ENCODE measurements around the gene SYNJ2. TPM values are rescaled to one million over a fixed set of nuclear protein-coding genes. Genes with fewer than 3 reads are reported as not detected.
A peak's percentile ranks its signal among the peaks of the same experiment; 100 is the strongest.

SYNJ2 gene
- total RNA-seq, 2 experiments from 2014 or later = 34.6 to 38.0 TPM

- no peak overlapping the region for H3K4me3 ChIP-seq (ENCODE audit: low read length)
- Mint-ChIP-seq H3K36me3 (ENCODE audit: low read depth) (peaks cover 15% of the 10 kb centered on the region), H3K27me3 (no peaks in the 10 kb centered on the region), H3K9me3 (no peaks in the 10 kb centered on the region), H3K4me3 (no peak overlapping the region), H3K4me1 (ENCODE audit: low read depth) (peaks cover 85% of the 10 kb centered on the region), H3K27ac (peak overlapping the region; percentile 23)
- ChIA-PET CTCF (no interaction called here), POLR2A (interaction anchor here (0.7 kb wide), 1 partner anchor 1723 kb away, joined by 3 read pairs; no protein-coding TSS in a partner anchor)
- H3K27me3 ChIP-seq (ENCODE audit: control insufficient read depth in 1 of 2, insufficient read depth in 2 of 2, low read length in 2 of 2) = no peaks in the 10 kb centered on the region
- TF ChIP-seq, protein P1, sequence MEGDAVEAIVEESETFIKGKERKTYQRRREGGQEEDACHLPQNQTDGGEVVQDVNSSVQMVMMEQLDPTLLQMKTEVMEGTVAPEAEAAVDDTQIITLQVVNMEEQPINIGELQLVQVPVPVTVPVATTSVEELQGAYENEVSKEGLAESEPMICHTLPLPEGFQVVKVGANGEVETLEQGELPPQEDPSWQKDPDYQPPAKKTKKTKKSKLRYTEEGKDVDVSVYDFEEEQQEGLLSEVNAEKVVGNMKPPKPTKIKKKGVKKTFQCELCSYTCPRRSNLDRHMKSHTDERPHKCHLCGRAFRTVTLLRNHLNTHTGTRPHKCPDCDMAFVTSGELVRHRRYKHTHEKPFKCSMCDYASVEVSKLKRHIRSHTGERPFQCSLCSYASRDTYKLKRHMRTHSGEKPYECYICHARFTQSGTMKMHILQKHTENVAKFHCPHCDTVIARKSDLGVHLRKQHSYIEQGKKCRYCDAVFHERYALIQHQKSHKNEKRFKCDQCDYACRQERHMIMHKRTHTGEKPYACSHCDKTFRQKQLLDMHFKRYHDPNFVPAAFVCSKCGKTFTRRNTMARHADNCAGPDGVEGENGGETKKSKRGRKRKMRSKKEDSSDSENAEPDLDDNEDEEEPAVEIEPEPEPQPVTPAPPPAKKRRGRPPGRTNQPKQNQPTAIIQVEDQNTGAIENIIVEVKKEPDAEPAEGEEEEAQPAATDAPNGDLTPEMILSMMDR (IDR thresholded peaks at IDR 0.05) = no peak
- ATAC-seq (ENCODE audit: poor library complexity) (no peak), DNase-seq (no peak)
- H3K27ac ChIP-seq (ENCODE audit: low read depth in 1 of 2, low read length in 2 of 2) = no peak overlapping the region
- intact Hi-C loops (cut with DNase I, micrococcal nuclease) = no loop called here
- H3K9me3 ChIP-seq (ENCODE audit: control insufficient read depth in 1 of 2, insufficient read depth in 1 of 2, low read length in 2 of 2) = peaks cover 0 to 3% of the 10 kb centered on the region in 2 experiments
- H3K36me3 ChIP-seq (ENCODE audit: insufficient read depth, low read length) = no peaks in the 10 kb centered on the region
- H3K4me1 ChIP-seq (ENCODE audit: insufficient read depth, low read length) = peaks cover 68% of the 10 kb centered on the region
These were observed 24.7 kb downstream of the SYNJ2 start for GRCh38 chr6:158006331-158006730.

DNA sequence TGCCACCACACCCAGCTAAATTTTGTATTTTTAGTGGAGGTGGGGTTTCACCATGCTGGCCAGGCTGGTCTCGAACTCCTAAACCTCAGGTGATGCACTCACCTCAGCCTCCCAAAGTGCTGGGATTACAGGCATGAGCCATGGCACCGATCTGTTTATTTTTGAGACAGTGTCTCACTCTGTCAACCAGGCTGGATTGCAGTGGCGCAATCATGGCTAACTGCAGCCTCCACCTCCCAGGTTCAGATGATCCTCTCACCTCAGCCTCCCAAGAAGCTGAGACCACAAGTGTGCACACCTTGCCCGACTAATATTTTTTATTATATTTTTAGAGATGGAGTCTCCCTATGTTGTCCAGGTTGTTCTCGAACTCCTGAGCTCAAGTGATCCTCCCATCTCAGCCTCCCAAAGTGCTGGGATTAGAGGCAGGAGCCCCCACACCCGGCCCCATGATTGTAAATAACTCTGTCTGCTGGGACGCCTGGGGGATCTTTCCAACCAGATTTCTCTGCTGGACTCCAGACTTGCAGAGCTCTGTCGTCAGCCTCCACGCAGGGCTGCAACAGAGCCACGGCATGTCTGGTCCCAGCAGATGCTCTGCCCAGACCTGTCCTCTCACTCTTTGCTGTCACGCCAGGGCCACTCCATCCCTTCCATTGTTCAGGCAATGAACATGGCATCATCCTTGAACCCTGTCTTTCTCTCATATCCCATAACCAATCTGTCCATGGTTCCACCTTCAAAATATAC lies 25.3 kb downstream of the SYNJ2 start:
- POLR2A ChIA-PET = interaction anchor here (0.7 to 2.0 kb wide), 3 partner anchors 19 to 1722 kb away, joined by 3 to 6 read pairs (median 5); partner anchors contain the start of gene SYNJ2

DNA sequence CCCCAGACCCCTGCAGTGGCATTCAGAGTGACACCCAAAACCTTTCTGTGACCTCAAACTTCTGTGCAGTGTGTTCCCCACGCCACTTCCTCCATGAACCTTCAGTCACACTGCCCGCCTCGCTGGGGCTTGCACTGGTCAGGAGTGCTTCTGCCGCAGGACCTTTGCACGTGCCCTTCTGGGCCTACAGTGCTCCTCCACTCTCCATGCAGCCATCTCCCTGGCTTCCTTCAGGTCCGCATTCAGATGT lies 27.1 kb downstream of the SYNJ2 start:
- CTCF ChIA-PET = interaction anchor here (1.0 kb wide), 1 partner anchor 17 kb away, joined by 3 read pairs; no protein-coding TSS in a partner anchor
- Histone ChIP-seq H3K4me3 (ENCODE audit: low read length) (peak overlapping the region; percentile 47), H3K27me3 (ENCODE audit: control insufficient read depth in 1 of 2, insufficient read depth in 2 of 2, low read length in 2 of 2) (no peaks in the 10 kb centered on the region), H3K4me1 (ENCODE audit: insufficient read depth, low read length) (peaks cover 64% of the 10 kb centered on the region), H3K9me3 (ENCODE audit: control insufficient read depth in 1 of 2, insufficient read depth in 1 of 2, low read length in 2 of 2) (peaks cover 0 to 3% of the 10 kb centered on the region in 2 experiments), H3K27ac (ENCODE audit: low read depth in 1 of 2, low read length in 2 of 2) (peak overlapping the region in 1 of 2 donors; percentile 42), H3K36me3 (ENCODE audit: insufficient read depth, low read length) (no peaks in the 10 kb centered on the region)
- intact Hi-C loops (cut with DNase I, micrococcal nuclease) = no loop called here
- H3K27ac Mint-ChIP-seq = peak overlapping the region; percentile 74
- no peaks in the 10 kb centered on the region for H3K9me3 Mint-ChIP-seq
- DNase-seq (no peak), ATAC-seq (ENCODE audit: poor library complexity) (no peak)
- peaks cover 87% of the 10 kb centered on the region for H3K4me1 Mint-ChIP-seq (ENCODE audit: low read depth)
- H3K27me3 Mint-ChIP-seq = no peaks in the 10 kb centered on the region
- POLR2A ChIA-PET = interaction anchor here (1.3 to 2.0 kb wide), 2 partner anchors 25 to 27 kb away, joined by 5 read pairs; partner anchors contain the start of gene SYNJ2
- H3K4me3 Mint-ChIP-seq = peak overlapping the region; percentile 68
- TF ChIP-seq, protein P1 (IDR thresholded peaks at IDR 0.05) = no peak
- no peaks in the 10 kb centered on the region for H3K36me3 Mint-ChIP-seq (ENCODE audit: low read depth)

More for the DNA sequence above, 25.3 kb downstream of the SYNJ2 start:
- Histone ChIP-seq H3K36me3 (ENCODE audit: insufficient read depth, low read length) (no peaks in the 10 kb centered on the region), H3K4me3 (ENCODE audit: low read length) (no peak overlapping the region), H3K27ac (ENCODE audit: low read depth in 1 of 2, low read length in 2 of 2) (no peak overlapping the region), H3K4me1 (ENCODE audit: insufficient read depth, low read length) (peaks cover 75% of the 10 kb centered on the region), H3K27me3 (ENCODE audit: control insufficient read depth in 1 of 2, insufficient read depth in 2 of 2, low read length in 2 of 2) (no peaks in the 10 kb centered on the region), H3K9me3 (ENCODE audit: control insufficient read depth in 1 of 2, insufficient read depth in 1 of 2, low read length in 2 of 2) (peaks cover 0 to 3% of the 10 kb centered on the region in 2 experiments)
- CTCF ChIA-PET = no interaction called here
- TF ChIP-seq, protein P1 (IDR thresholded peaks at IDR 0.05) = no peak
- Mint-ChIP-seq H3K4me1 (ENCODE audit: low read depth) (peaks cover 87% of the 10 kb centered on the region), H3K27ac (no peak overlapping the region), H3K27me3 (no peaks in the 10 kb centered on the region), H3K36me3 (ENCODE audit: low read depth) (peaks cover 10% of the 10 kb centered on the region), H3K4me3 (no peak overlapping the region), H3K9me3 (no peaks in the 10 kb centered on the region)
- DNase-seq (no peak), ATAC-seq (ENCODE audit: poor library complexity) (no peak)
- intact Hi-C loops (cut with DNase I, micrococcal nuclease) = no loop called here

Data from CD4-positive, alpha-beta T cell (primary cell).